Measurements from ENCODE around the gene NT5DC1. TPM values are rescaled to one million over a fixed set of nuclear protein-coding genes. Genes with fewer than 3 reads are reported as not detected.

NT5DC1 gene
- 38.7 TPM for polyA plus RNA-seq (2013, experiment 1 of 2)
- polyA plus RNA-seq (2013, experiment 2 of 2) = 44.6 TPM

GRCh38 chr6:116100419-116101301 is at the start of gene NT5DC1:
NT5DC1 (plus strand) TSS chr6:116100853; CDS start chr6:116100931, 78 bp downstream.
- Histone ChIP-seq H3K9ac (ENCODE audit: low read depth, low read length) (peak within 1 kb of the TSS; percentile 93), H3K27ac (ENCODE audit: low read depth, low read length) (peak within 1 kb of the TSS; percentile 93), H3K9me3 (ENCODE audit: insufficient read depth, low read depth, low read length) (peaks cover 13% of the 10 kb centered on the region), H3K4me1 (ENCODE audit: insufficient read depth, low read length) (peaks cover 38% of the 10 kb centered on the region), H3K36me3 (ENCODE audit: insufficient read depth, low read length) (no peaks in the 10 kb centered on the region), H3K4me3 (ENCODE audit: low read length) (peak within 1 kb of the TSS; percentile 81), H3K27me3 (ENCODE audit: insufficient read depth, low read length) (peaks cover 5% of the 10 kb centered on the region)
- under 1% methylated on average over 87 of the region's 87 CpGs for WGBS

DNA sequence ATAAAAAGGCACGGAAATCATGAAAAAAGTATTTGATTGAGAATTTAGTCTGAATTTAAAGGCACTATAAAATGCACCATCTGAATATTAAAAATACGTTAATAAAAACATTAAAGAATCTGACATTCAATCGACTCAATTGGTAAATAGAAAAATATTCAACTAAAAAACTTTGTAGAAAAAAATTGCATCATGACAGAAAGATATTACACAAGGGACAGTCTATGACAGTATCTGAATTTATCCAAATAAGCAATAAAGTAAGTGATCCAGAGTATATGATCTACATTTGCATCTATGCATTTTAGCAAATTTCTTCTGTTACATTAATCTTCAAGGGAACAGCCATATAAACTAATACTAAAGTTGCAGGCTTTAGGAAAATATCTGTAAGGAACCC is 49.4 kb upstream of the NT5DC1 start:
- Histone ChIP-seq H3K9ac (ENCODE audit: low read depth, low read length) (no peak overlapping the region), H3K27me3 (ENCODE audit: insufficient read depth, low read length) (no peaks in the 10 kb centered on the region), H3K4me3 (ENCODE audit: low read length) (no peak overlapping the region), H3K36me3 (ENCODE audit: insufficient read depth, low read length) (no peaks in the 10 kb centered on the region), H3K27ac (ENCODE audit: low read depth, low read length) (no peak overlapping the region), H3K4me1 (ENCODE audit: insufficient read depth, low read length) (no peaks in the 10 kb centered on the region), H3K9me3 (ENCODE audit: insufficient read depth, low read depth, low read length) (no peaks in the 10 kb centered on the region)
- WGBS = 100% methylated on average over 1 of the region's 3 CpGs

DNA sequence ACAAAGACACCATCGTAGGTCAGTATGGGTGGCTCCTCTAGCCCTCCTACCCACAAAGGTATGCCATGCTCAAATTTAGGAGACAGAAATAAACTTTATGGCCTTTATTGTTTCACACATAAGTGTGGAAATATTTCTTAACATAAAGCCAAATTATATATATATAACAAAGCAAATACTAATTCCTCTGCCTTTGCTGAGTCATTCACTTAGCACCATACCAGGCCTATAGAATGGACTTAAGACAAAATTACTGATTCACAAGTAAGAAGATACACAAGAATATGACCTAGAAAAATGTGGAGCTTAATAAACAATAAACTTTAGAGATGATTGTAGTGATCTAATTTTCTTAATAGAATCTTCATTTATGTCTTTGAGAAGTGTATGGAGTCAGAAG is 45.1 kb upstream of the NT5DC1 start:
- Histone ChIP-seq H3K4me3 (ENCODE audit: low read length) (no peak overlapping the region), H3K9me3 (ENCODE audit: insufficient read depth, low read depth, low read length) (no peaks in the 10 kb centered on the region), H3K4me1 (ENCODE audit: insufficient read depth, low read length) (no peaks in the 10 kb centered on the region), H3K9ac (ENCODE audit: low read depth, low read length) (no peak overlapping the region), H3K27ac (ENCODE audit: low read depth, low read length) (no peak overlapping the region), H3K36me3 (ENCODE audit: insufficient read depth, low read length) (no peaks in the 10 kb centered on the region), H3K27me3 (ENCODE audit: insufficient read depth, low read length) (no peaks in the 10 kb centered on the region)
- 64% methylated on average over 1 of the region's 1 CpG for WGBS

GRCh38 chr6:116057766-116058165 is 42.9 kb upstream of the NT5DC1 start:
- 87% methylated on average over 2 of the region's 2 CpGs for WGBS
- Histone ChIP-seq H3K36me3 (ENCODE audit: insufficient read depth, low read length) (no peaks in the 10 kb centered on the region), H3K4me1 (ENCODE audit: insufficient read depth, low read length) (no peaks in the 10 kb centered on the region; the same call in 1 of the 2 replicates), H3K4me3 (ENCODE audit: low read length) (no peak overlapping the region), H3K27ac (ENCODE audit: low read depth, low read length) (no peak overlapping the region), H3K9ac (ENCODE audit: low read depth, low read length) (no peak overlapping the region), H3K27me3 (ENCODE audit: insufficient read depth, low read length) (no peaks in the 10 kb centered on the region), H3K9me3 (ENCODE audit: insufficient read depth, low read depth, low read length) (no peaks in the 10 kb centered on the region)

- Histone ChIP-seq H3K27ac (ENCODE audit: low read depth, low read length) (no peak overlapping the region), H3K4me1 (ENCODE audit: insufficient read depth, low read length) (no peaks in the 10 kb centered on the region; the same call in 1 of the 2 replicates), H3K9ac (ENCODE audit: low read depth, low read length) (no peak overlapping the region), H3K4me3 (ENCODE audit: low read length) (no peak overlapping the region), H3K27me3 (ENCODE audit: insufficient read depth, low read length) (no peaks in the 10 kb centered on the region), H3K36me3 (ENCODE audit: insufficient read depth, low read length) (no peaks in the 10 kb centered on the region), H3K9me3 (ENCODE audit: insufficient read depth, low read depth, low read length) (no peaks in the 10 kb centered on the region)
- WGBS = 93% methylated on average over 12 of the region's 13 CpGs
Observed at GRCh38 chr6:116059713-116060571, 40.7 kb upstream of the NT5DC1 start.

GRCh38 chr6:116060572-116061283 is 39.9 kb upstream of the NT5DC1 start, which contains the start of gene FRK:
FRK (minus strand) TSS chr6:116060891; CDS start chr6:116060311, 580 bp downstream.
- no peak within 1 kb of the TSS for H3K9ac ChIP-seq (ENCODE audit: low read depth, low read length)
- WGBS = 90% methylated on average over 7 of the region's 7 CpGs
- H3K36me3 ChIP-seq (ENCODE audit: insufficient read depth, low read length) = no peaks in the 10 kb centered on the region
- H3K4me3 ChIP-seq (ENCODE audit: low read length) = no peak within 1 kb of the TSS
- no peak within 1 kb of the TSS for H3K27ac ChIP-seq (ENCODE audit: low read depth, low read length)
- no peaks in the 10 kb centered on the region for H3K27me3 ChIP-seq (ENCODE audit: insufficient read depth, low read length)
- no peaks in the 10 kb centered on the region; the same call in 1 of the 2 replicates for H3K4me1 ChIP-seq (ENCODE audit: insufficient read depth, low read length)
- H3K9me3 ChIP-seq (ENCODE audit: insufficient read depth, low read depth, low read length) = no peaks in the 10 kb centered on the region

DNA sequence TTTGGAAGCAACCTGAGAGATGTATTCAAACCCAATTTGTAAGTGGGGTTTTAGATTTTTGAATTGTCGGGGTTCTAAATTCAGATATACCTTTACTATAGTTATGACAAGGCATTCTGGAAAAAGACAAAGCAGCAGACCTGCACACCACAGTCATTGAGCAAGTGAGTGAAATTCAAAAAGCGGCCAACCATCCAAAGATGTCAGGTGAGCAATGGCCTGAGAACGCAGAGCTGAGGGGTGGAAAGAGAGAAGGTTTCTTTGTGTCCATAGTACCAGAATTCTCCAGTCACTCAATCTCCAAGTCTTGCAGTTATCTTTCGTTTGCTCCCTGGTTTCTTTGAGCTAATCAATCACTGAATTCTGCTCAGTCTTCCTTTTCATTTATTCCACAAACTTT is 38.2 kb upstream of the NT5DC1 start:
- no peak overlapping the region for H3K27ac ChIP-seq (ENCODE audit: low read depth, low read length)
- H3K9ac ChIP-seq (ENCODE audit: low read depth, low read length) = no peak overlapping the region
- no peaks in the 10 kb centered on the region for H3K9me3 ChIP-seq (ENCODE audit: insufficient read depth, low read depth, low read length)
- H3K27me3 ChIP-seq (ENCODE audit: insufficient read depth, low read length) = no peaks in the 10 kb centered on the region
- no peaks in the 10 kb centered on the region for H3K36me3 ChIP-seq (ENCODE audit: insufficient read depth, low read length)
- no peak overlapping the region for H3K4me3 ChIP-seq (ENCODE audit: low read length)
- 85% methylated on average over 4 of the region's 4 CpGs for WGBS
- no peaks in the 10 kb centered on the region; the same call in 1 of the 2 replicates for H3K4me1 ChIP-seq (ENCODE audit: insufficient read depth, low read length)

GRCh38 chr6:116064666-116065065 is 36.0 kb upstream of the NT5DC1 start:
- Histone ChIP-seq H3K27me3 (ENCODE audit: insufficient read depth, low read length) (no peaks in the 10 kb centered on the region), H3K9ac (ENCODE audit: low read depth, low read length) (no peak overlapping the region)

DNA sequence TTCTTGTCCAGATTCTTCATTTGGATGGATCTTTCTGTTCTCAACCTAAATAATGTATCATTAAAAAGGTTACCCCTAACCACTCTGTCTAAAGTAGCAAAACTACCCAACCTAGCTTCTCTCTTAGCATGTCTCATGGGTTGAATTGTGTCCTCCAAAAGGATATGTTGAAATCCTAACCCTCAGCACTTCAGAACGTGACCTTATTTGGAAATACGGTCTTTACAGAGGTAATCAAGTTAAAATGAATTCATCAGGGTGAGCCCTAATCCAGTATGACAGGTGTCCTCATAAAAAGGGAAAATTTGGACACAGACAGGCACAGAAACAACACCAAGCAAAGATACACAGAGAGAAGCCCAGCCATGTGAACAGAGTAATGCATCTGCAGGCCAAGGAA is 33.9 kb upstream of the NT5DC1 start:
- Histone ChIP-seq H3K4me3 (ENCODE audit: low read length) (no peak overlapping the region), H3K9me3 (ENCODE audit: insufficient read depth, low read depth, low read length) (no peaks in the 10 kb centered on the region), H3K9ac (ENCODE audit: low read depth, low read length) (no peak overlapping the region), H3K27ac (ENCODE audit: low read depth, low read length) (no peak overlapping the region), H3K27me3 (ENCODE audit: insufficient read depth, low read length) (no peaks in the 10 kb centered on the region), H3K36me3 (ENCODE audit: insufficient read depth, low read length) (no peaks in the 10 kb centered on the region), H3K4me1 (ENCODE audit: insufficient read depth, low read length) (no peaks in the 10 kb centered on the region)
- 90% methylated on average over 2 of the region's 2 CpGs for WGBS

More at GRCh38 chr6:116064666-116065065, 36.0 kb upstream of the NT5DC1 start:
- Histone ChIP-seq H3K9me3 (ENCODE audit: insufficient read depth, low read depth, low read length) (no peaks in the 10 kb centered on the region), H3K4me1 (ENCODE audit: insufficient read depth, low read length) (no peaks in the 10 kb centered on the region; the same call in 1 of the 2 replicates), H3K36me3 (ENCODE audit: insufficient read depth, low read length) (no peaks in the 10 kb centered on the region), H3K4me3 (ENCODE audit: low read length) (no peak overlapping the region), H3K27ac (ENCODE audit: low read depth, low read length) (no peak overlapping the region)

- Histone ChIP-seq H3K4me3 (ENCODE audit: low read length) (no peak overlapping the region), H3K27ac (ENCODE audit: low read depth, low read length) (no peak overlapping the region), H3K9ac (ENCODE audit: low read depth, low read length) (no peak overlapping the region), H3K36me3 (ENCODE audit: insufficient read depth, low read length) (no peaks in the 10 kb centered on the region), H3K9me3 (ENCODE audit: insufficient read depth, low read depth, low read length) (no peaks in the 10 kb centered on the region), H3K27me3 (ENCODE audit: insufficient read depth, low read length) (no peaks in the 10 kb centered on the region), H3K4me1 (ENCODE audit: insufficient read depth, low read length) (peaks cover 5% of the 10 kb centered on the region; the same call in 1 of the 2 replicates)
- WGBS = 97% methylated on average over 1 of the region's 1 CpG
Observed at GRCh38 chr6:116070101-116070500, 30.6 kb upstream of the NT5DC1 start.
